Activated CD8-positive, alpha-beta T cell treated with anti-CD3 and anti-CD28 coated beads for 36 hours (primary cell): ENCODE measurements around the gene KRT79. TPM values are rescaled to one million over a fixed set of nuclear protein-coding genes. Genes with fewer than 3 reads are reported as not detected.

Experiments
- ATAC-seq: fragments of 200-7000 bp; cut with Tn5 transposase; one replicate; pipeline ENCODE4 v1.10.0; 2021; ENCODE audit warnings: mild to moderate bottlenecking, moderate library complexity
- CTCF ChIA-PET: fragments of 350-600 bp; sonication (Branson Sonifier 250); formaldehyde crosslinking; loops from one replicate; lab custom pipeline; 2021; ENCODE audit warnings: antibody characterized with exemption; lab: Charles Lee
- POLR2A ChIA-PET: fragments of 350-600 bp; sonication (Branson Sonifier 250); formaldehyde crosslinking; loops from one replicate; lab custom pipeline; 2021; ENCODE audit warnings: antibody characterized with exemption; lab: Charles Lee
- DNase-seq: peaks from one replicate; pipeline ENCODE4 v3.0.0-alpha.2; 2020
- H3K27ac Mint-ChIP-seq: one replicate; pipeline ENCODE4 v1.8.0; 2021; ENCODE audit warnings: mild to moderate bottlenecking, mixed read lengths
- H3K27me3 Mint-ChIP-seq: one replicate; pipeline ENCODE4 v1.8.0; 2021; ENCODE audit warnings: mixed read lengths
- H3K36me3 Mint-ChIP-seq: one replicate; pipeline ENCODE4 v1.8.0; 2021; ENCODE audit warnings: low read depth, mixed read lengths
- H3K4me1 Mint-ChIP-seq: one replicate; pipeline ENCODE4 v1.8.0; 2021; ENCODE audit warnings: low read depth, mixed read lengths
- H3K4me3 Mint-ChIP-seq: one replicate; pipeline ENCODE4 v1.8.0; 2021; ENCODE audit warnings: mild to moderate bottlenecking, moderate library complexity, mixed read lengths
- H3K9me3 Mint-ChIP-seq: one replicate; pipeline ENCODE4 v1.8.0; 2021; ENCODE audit warnings: mixed read lengths
- CTCF ChIP-seq: fragments of 200-600 bp; IDR thresholded peaks from one replicate; pipeline ENCODE4 v1.8.0; 2022; ENCODE audit warnings: antibody characterized with exemption, mild to moderate bottlenecking
- intact Hi-C: fragments of 100-400 bp; cut with micrococcal nuclease; formaldehyde crosslinking; loops from one replicate; pipeline ENCODE4 v1.10.0; 2022
- total RNA-seq, 2 experiments: library from RNA; stranded (reverse); gene quantifications; one replicate each; pipeline ENCODE4 v1.2.3, GENCODE V29; 2021

Gene KRT79
- total RNA-seq, 2 experiments from 2014 or later = 0.87 to 1.6 TPM

- Mint-ChIP-seq H3K9me3 (no peaks in the 10 kb centered on the region), H3K36me3 (no peaks in the 10 kb centered on the region), H3K27me3 (peaks cover 25% of the 10 kb centered on the region), H3K4me1 (peaks cover 19% of the 10 kb centered on the region), H3K4me3 (no peak overlapping the region), H3K27ac (no peak overlapping the region)
- ATAC-seq (no peak), DNase-seq (no peak)
- ChIA-PET POLR2A (interaction anchor here (0.6 kb wide), 1 partner anchor 53 kb away, joined by 4 read pairs; no protein-coding TSS in a partner anchor), CTCF (interaction anchor here (1.4 to 2.4 kb wide), 2 partner anchors 11 to 89 kb away, joined by 3 to 11 read pairs; no protein-coding TSS in a partner anchor)
- intact Hi-C loops = no loop called here
- TF ChIP-seq CTCF = no peak
Observed at GRCh38 chr12:52791271-52792184, 42.6 kb downstream of the KRT79 start.

DNA sequence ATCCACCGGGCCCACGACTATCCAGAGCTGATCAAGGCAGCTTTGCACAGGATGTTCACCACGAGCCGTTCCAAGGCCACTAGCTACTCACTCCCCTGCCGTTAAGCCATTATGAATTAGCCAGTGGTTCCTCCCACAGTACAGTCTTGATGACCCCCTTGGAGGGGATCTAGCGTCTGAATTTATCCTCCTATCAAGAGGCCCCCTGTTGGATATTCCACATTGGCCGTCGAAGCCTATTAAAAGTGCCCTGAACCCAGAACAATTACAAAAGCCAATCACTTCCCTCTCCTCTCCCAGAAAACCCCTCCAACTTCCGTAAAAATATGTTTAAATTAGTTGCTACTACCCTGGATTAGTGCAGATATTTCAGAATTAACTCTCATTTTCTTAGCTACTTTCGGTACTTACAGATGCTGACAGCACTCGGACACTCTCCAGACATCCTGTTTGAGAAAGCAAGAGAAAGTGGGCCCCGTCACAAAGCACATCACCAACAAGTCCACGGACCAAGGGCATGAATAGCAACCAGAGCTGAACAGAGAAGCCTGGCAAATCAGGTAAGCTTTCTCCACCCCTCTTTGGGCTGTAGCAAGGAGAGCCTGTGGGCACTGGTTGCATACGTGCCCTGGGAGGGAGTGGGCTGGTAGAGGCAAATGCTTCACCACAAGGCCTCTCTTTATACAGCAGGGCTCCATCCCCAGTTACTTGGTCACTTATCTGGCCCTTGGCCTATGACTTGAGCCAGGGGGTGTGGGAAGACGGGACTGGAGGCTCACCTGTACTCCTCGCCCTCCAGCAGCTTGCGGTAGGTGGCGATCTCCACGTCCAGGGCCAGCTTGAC lies 43.5 kb downstream of the KRT79 start:
- H3K4me1 Mint-ChIP-seq = peaks cover 19% of the 10 kb centered on the region
- no peak for DNase-seq
- intact Hi-C loops = no loop called here
- no peak for TF ChIP-seq CTCF
- no peak overlapping the region for H3K4me3 Mint-ChIP-seq
- no peak overlapping the region for H3K27ac Mint-ChIP-seq
- ChIA-PET CTCF (interaction anchor here (1.4 to 2.4 kb wide), 2 partner anchors 10 to 89 kb away, joined by 3 to 11 read pairs; no protein-coding TSS in a partner anchor), POLR2A (interaction anchor here (1.5 kb wide), 1 partner anchor 27 kb away, joined by 3 read pairs; no protein-coding TSS in a partner anchor)
- peaks cover 25% of the 10 kb centered on the region for H3K27me3 Mint-ChIP-seq
- ATAC-seq = no peak
- H3K36me3 Mint-ChIP-seq = no peaks in the 10 kb centered on the region
- H3K9me3 Mint-ChIP-seq = no peaks in the 10 kb centered on the region

GRCh38 chr12:52789637-52790426 lies 44.3 kb downstream of the KRT79 start:
- POLR2A ChIA-PET = interaction anchor here (1.5 kb wide), 1 partner anchor 28 kb away, joined by 3 read pairs; no protein-coding TSS in a partner anchor
- no peaks in the 10 kb centered on the region for H3K36me3 Mint-ChIP-seq
- DNase-seq (no peak), ATAC-seq (no peak)
- intact Hi-C loops = no loop called here
- no peaks in the 10 kb centered on the region for H3K9me3 Mint-ChIP-seq
- TF ChIP-seq CTCF = no peak
- H3K27ac Mint-ChIP-seq = no peak overlapping the region
- H3K27me3 Mint-ChIP-seq = peaks cover 28% of the 10 kb centered on the region
- CTCF ChIA-PET = no interaction called here
- no peak overlapping the region for H3K4me3 Mint-ChIP-seq
- H3K4me1 Mint-ChIP-seq = peaks cover 19% of the 10 kb centered on the region

DNA sequence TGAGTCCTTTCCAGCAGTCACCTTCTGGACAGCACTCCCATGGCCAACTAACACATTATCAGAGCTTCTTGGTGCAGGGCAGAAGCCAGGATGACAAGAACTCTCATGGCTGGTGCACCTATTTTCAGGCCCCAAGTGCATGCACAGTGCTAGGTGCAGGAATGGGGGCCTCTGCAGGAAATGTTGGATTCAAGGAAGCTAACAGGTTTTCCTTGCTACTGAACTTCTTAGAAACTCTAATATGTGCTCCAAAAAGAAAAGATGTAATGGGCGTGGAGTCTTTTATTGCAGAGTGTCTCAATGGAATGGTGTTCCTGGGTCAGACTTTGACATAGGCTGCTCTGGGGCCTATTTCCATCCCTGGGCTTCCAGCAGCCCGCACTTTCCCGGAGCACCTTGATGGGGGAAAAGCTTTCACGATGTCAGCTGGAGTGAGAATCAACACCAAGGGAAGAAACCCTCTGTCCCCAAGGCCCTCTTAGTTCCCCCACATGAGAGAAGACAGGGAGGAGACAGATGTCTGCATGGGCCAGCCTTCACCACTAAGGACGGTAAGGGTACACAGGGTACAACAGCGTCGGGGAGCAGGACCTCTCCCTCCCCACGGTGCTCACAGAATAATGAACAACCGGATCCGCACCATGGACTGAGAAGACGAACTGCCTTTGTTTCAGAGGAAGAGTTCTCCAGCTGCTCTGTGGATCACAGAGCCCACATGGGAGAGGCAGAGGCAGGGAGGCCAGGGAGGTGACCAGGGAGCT lies 45.1 kb downstream of the KRT79 start:
- ChIA-PET POLR2A (interaction anchor here (0.7 to 1.5 kb wide), 2 partner anchors 10 to 28 kb away, joined by 3 to 4 read pairs; no protein-coding TSS in a partner anchor), CTCF (no interaction called here)
- intact Hi-C loops = no loop called here
- H3K4me1 Mint-ChIP-seq = peaks cover 12% of the 10 kb centered on the region
- DNase-seq = no peak
- H3K36me3 Mint-ChIP-seq = no peaks in the 10 kb centered on the region
- no peak for TF ChIP-seq CTCF
- H3K4me3 Mint-ChIP-seq = no peak overlapping the region
- H3K27ac Mint-ChIP-seq = no peak overlapping the region
- H3K27me3 Mint-ChIP-seq = peaks cover 28% of the 10 kb centered on the region
- ATAC-seq = no peak
- H3K9me3 Mint-ChIP-seq = no peaks in the 10 kb centered on the region
